Cardiac muscle cell (in vitro differentiated cells and primary cell): ENCODE measurements around the gene DSCAML1. TPM values are rescaled to one million over a fixed set of nuclear protein-coding genes. Genes with fewer than 3 reads are reported as not detected.

Source experiments
- DNase-seq, 2 donors: peaks; one replicate each; pipeline versions ENCODE4 v3.0.0 to v3.0.0-alpha.2; 2010 to 2017; ENCODE audit warnings: low read depth in 1 of 2, low spot score in 1 of 2
- H3K27ac ChIP-seq: fragments of 200-600 bp; sonication (generic); 2 replicates; pipeline ENCODE4 v1.5.1; 2016
- H3K27me3 ChIP-seq: fragments of 200-600 bp; sonication (generic); 2 replicates; pipeline ENCODE4 v1.6.0; 2016; ENCODE audit warnings: control low read depth
- H3K36me3 ChIP-seq: fragments of 200-600 bp; sonication (generic); 2 replicates; pipeline ENCODE4 v1.5.1; 2016; ENCODE audit warnings: control low read depth
- H3K4me1 ChIP-seq: fragments of 200-600 bp; sonication (generic); 2 replicates; pipeline ENCODE4 v1.8.1; 2017; ENCODE audit warnings: low read depth, mild to moderate bottlenecking, mixed run types
- H3K4me3 ChIP-seq: fragments of 200-600 bp; sonication (generic); 2 replicates; pipeline ENCODE4 v1.5.1; 2016; ENCODE audit warnings: mild to moderate bottlenecking
- H3K9me3 ChIP-seq: fragments of 200-600 bp; sonication (generic); 2 replicates; pipeline ENCODE4 v1.5.1; 2017; ENCODE audit warnings: low read depth, mild to moderate bottlenecking, control low read depth
- polyA plus RNA-seq: library from polyadenylated mRNA; unstranded; fragments of >200 nt; fragmentation: Nextera tagmentation; extraction: Ambion mirVana; gene quantifications from 2 replicates; pipeline ENCODE4 v1.2.1, GENCODE V29; 2016
- total RNA-seq: library from RNA; depleted of rRNA; stranded (reverse); fragments of >200 nt; gene quantifications from 2 replicates; pipeline ENCODE4 v1.2.3, GENCODE V29; 2016
- TF ChIP-seq, protein P1 (sequence below): IDR thresholded peaks from 2 replicates; pipeline ENCODE4 v1.5.1; 2012; ENCODE audit warnings: low read depth, mild to moderate bottlenecking, low read length

DSCAML1 gene
- total and polyA plus RNA-seq, 2 experiments from 2014 or later = 1.8 TPM; not detected in 1

DNA sequence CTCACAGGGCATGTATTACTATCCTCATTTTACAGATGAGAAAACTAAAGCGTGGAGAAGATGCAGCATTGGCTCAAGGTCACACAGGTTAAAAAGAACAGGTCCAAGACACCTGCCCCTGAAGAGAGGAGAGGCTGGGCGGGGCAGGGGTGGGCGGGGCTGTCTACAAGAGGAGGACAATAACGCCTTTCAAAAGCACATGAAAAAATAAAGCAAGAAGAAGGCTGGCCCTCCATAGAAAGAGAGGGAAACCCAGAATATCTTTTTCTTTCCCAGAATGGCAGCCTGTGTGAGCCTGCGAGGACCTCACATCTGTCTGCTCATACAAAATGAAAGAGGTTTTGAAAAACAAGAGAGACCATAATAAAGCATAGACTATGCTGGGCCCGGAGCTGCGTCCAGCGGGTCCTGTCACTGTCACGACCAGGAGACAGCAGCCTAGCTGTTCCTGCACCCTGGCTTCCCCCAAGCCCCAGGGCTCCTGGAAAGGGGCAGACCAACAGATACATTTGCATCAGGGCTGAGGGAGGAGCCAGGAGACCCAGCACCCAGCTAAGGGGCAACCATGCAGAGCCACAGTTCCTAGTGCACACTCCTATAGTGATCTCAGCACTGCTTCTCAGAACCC is 61.6 kb downstream of the DSCAML1 start:
- no peak overlapping the region for H3K4me3 ChIP-seq
- DNase-seq = no peak
- H3K27me3 ChIP-seq = no peaks in the 10 kb centered on the region
- TF ChIP-seq, protein P1, sequence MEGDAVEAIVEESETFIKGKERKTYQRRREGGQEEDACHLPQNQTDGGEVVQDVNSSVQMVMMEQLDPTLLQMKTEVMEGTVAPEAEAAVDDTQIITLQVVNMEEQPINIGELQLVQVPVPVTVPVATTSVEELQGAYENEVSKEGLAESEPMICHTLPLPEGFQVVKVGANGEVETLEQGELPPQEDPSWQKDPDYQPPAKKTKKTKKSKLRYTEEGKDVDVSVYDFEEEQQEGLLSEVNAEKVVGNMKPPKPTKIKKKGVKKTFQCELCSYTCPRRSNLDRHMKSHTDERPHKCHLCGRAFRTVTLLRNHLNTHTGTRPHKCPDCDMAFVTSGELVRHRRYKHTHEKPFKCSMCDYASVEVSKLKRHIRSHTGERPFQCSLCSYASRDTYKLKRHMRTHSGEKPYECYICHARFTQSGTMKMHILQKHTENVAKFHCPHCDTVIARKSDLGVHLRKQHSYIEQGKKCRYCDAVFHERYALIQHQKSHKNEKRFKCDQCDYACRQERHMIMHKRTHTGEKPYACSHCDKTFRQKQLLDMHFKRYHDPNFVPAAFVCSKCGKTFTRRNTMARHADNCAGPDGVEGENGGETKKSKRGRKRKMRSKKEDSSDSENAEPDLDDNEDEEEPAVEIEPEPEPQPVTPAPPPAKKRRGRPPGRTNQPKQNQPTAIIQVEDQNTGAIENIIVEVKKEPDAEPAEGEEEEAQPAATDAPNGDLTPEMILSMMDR = no peak
- H3K9me3 ChIP-seq = no peaks in the 10 kb centered on the region
- no peaks in the 10 kb centered on the region for H3K4me1 ChIP-seq
- H3K27ac ChIP-seq = no peak overlapping the region
- H3K36me3 ChIP-seq = no peaks in the 10 kb centered on the region

DNA sequence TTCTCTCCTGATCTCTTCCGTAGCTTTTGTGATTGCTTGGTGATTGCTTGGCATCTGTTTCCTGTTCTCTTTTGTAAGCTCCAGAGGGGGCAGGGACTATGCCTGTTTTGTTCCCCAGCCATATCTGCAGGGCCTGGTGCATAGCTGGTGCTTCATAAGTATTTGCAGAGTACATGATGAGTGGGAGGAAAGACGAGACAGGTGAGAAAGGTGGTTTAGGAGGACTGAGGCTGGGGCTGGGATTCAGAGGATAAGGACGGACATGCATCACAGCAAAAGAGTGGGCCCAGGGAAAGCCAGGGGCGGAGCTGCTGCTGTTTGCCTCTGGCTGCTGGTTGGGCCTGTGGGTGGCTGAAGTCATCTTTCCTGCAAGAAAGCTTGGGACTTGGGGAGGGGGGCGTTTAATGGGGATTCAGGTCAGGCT is 62.4 kb downstream of the DSCAML1 start:
- Histone ChIP-seq H3K27ac (no peak overlapping the region), H3K36me3 (no peaks in the 10 kb centered on the region), H3K27me3 (no peaks in the 10 kb centered on the region), H3K4me3 (no peak overlapping the region), H3K9me3 (no peaks in the 10 kb centered on the region), H3K4me1 (no peaks in the 10 kb centered on the region)
- no peak for DNase-seq
- TF ChIP-seq, protein P1 = no peak

- Histone ChIP-seq H3K27ac (no peak overlapping the region), H3K4me3 (no peak overlapping the region), H3K9me3 (no peaks in the 10 kb centered on the region), H3K27me3 (no peaks in the 10 kb centered on the region), H3K4me1 (no peaks in the 10 kb centered on the region), H3K36me3 (no peaks in the 10 kb centered on the region)
- DNase-seq = no peak
- TF ChIP-seq, protein P1 = no peak
Observed at GRCh38 chr11:117733316-117733715, 63.7 kb downstream of the DSCAML1 start.

DNA sequence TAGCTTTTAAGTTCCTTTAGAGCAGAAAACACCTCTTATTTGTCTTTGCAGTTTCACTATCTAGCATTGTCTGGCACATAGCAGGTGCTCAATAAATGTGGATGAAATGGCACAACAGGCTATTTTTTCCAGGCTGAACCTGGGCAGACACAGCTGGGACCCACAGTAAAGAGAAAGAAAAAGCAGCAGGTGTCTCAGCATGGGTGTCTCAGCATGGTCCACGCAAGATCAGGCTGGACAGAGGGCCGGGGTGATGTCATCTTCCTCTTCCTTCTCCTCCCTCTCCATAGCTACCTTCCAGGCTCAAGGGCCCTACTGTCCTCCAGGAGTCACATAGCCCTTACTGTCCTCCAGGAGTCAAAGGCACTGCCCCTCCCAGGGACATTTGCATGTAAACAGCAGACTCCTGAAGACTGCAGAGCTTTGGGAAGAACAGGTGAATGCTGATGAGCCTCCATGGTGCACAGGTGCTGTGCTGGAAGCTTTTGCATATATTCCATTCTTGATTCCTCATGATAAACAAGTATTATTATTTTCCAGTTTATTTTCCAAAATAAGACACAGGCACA is 65.2 kb downstream of the DSCAML1 start:
- TF ChIP-seq, protein P1 = no peak
- Histone ChIP-seq H3K27me3 (no peaks in the 10 kb centered on the region), H3K27ac (no peak overlapping the region), H3K4me3 (no peak overlapping the region), H3K9me3 (no peaks in the 10 kb centered on the region), H3K4me1 (no peaks in the 10 kb centered on the region), H3K36me3 (no peaks in the 10 kb centered on the region)
- DNase-seq = no peak

DNA sequence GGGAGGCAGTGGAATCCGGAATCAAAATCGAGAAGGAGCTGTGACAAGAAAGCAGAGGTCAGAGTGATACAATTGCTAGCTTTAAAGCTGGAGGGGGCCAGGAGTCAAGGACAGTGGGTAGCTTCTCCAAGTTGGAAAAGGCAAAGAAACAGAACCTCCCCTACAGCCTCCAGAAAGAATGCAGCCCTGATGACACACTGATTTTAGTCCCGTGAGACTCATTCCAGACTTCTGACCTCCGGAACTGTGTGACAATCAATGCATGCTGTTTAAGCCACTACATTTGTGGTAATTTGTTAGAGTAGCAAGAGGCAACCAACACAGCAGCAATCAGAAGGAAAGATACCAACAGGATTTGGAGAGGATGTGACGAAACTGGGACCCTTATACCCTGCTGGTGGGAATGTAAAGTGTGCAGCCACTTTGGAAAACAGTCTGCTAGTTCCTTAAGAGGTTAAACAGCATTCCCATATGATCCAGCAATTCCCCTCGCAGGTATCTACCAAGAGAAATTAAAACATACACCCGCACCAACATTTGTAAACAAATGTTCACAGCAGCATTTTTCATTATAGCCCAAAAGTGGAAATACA is 66.7 kb downstream of the DSCAML1 start:
- no peaks in the 10 kb centered on the region for H3K4me1 ChIP-seq
- no peaks in the 10 kb centered on the region for H3K36me3 ChIP-seq
- no peak overlapping the region for H3K4me3 ChIP-seq
- no peaks in the 10 kb centered on the region for H3K9me3 ChIP-seq
- no peak overlapping the region for H3K27ac ChIP-seq
- DNase-seq = no peak
- no peaks in the 10 kb centered on the region for H3K27me3 ChIP-seq
- TF ChIP-seq, protein P1 = peak; percentile 3
